KMS-11 (cell line): ENCODE measurements around the gene HTR4.

Experiments
- H2AFZ ChIP-seq: fragments of 200-600 bp; sonication (generic); 2 replicates; pipeline ENCODE4 v1.6.1; 2016; ENCODE audit warnings: antibody characterized with exemption, mixed run types, low read depth
- H3K27ac ChIP-seq: fragments of 200-600 bp; sonication (generic); 2 replicates; pipeline ENCODE4 v1.6.1; 2016; ENCODE audit warnings: mild to moderate bottlenecking, mixed run types
- H3K27me3 ChIP-seq: fragments of 200-600 bp; sonication (generic); 2 replicates; pipeline ENCODE4 v1.6.1; 2017; ENCODE audit warnings: mild to moderate bottlenecking, low read depth, mixed run types, moderate library complexity; ENCODE audit not compliant: insufficient read depth
- H3K36me3 ChIP-seq: fragments of 200-600 bp; sonication (generic); 2 replicates; pipeline ENCODE4 v1.6.1; 2017; ENCODE audit warnings: mild to moderate bottlenecking, mixed run types; ENCODE audit not compliant: insufficient read depth
- H3K4me1 ChIP-seq: fragments of 200-600 bp; sonication (generic); 2 replicates; pipeline ENCODE4 v1.6.1; 2016; ENCODE audit warnings: mild to moderate bottlenecking, low read depth, mixed run types; ENCODE audit not compliant: poor library complexity, severe bottlenecking
- H3K4me2 ChIP-seq: fragments of 200-600 bp; sonication (generic); 2 replicates; pipeline ENCODE4 v1.7.0; 2016; ENCODE audit warnings: mild to moderate bottlenecking, mixed run types
- H3K4me3 ChIP-seq: fragments of 200-600 bp; sonication (generic); IDR thresholded peaks from 2 replicates; pipeline ENCODE4 v1.6.1; 2017; ENCODE audit warnings: low read depth, low read length, mixed read lengths; ENCODE audit not compliant: insufficient read depth
- H3K79me2 ChIP-seq: fragments of 200-600 bp; sonication (generic); 2 replicates; pipeline ENCODE4 v1.6.1; 2016; ENCODE audit warnings: low read depth, mixed run types; ENCODE audit not compliant: insufficient read depth
- H3K9ac ChIP-seq: fragments of 200-600 bp; sonication (generic); 2 replicates; pipeline ENCODE4 v1.6.1; 2016; ENCODE audit warnings: mild to moderate bottlenecking, mixed run types
- H4K20me1 ChIP-seq: fragments of 200-600 bp; sonication (generic); 2 replicates; pipeline ENCODE4 v1.6.1; 2016; ENCODE audit warnings: mild to moderate bottlenecking, mixed run types; ENCODE audit not compliant: insufficient read depth
- TF ChIP-seq, protein P1 (sequence below): fragments of 200-600 bp; sonication (generic); conservative IDR thresholded peaks from 2 replicates; pipeline ENCODE4 v1.6.1; 2017; ENCODE audit warnings: low read depth, mild to moderate bottlenecking, antibody characterized with exemption, low read length, moderate library complexity, mixed read lengths

The HTR4 gene

DNA sequence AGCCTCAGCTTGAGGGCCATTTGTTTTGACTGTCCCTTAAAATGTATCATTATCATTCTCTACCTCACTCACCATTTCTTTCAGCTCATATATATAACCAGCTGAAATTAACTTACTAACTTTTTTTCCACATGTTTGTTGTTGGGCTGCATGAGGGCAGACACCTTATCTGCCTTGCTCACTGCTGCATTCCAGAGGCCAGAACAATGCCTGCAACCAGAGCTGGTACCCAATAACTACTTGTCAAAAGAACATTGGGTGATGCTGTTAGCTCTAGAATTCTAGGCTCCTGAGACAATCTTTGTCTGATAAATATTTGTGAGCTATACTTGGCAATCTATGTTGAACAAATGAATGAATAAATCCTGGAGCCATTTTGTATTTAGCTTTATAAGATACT is 68.3 kb downstream of the HTR4 start:
- TF ChIP-seq, protein P1, sequence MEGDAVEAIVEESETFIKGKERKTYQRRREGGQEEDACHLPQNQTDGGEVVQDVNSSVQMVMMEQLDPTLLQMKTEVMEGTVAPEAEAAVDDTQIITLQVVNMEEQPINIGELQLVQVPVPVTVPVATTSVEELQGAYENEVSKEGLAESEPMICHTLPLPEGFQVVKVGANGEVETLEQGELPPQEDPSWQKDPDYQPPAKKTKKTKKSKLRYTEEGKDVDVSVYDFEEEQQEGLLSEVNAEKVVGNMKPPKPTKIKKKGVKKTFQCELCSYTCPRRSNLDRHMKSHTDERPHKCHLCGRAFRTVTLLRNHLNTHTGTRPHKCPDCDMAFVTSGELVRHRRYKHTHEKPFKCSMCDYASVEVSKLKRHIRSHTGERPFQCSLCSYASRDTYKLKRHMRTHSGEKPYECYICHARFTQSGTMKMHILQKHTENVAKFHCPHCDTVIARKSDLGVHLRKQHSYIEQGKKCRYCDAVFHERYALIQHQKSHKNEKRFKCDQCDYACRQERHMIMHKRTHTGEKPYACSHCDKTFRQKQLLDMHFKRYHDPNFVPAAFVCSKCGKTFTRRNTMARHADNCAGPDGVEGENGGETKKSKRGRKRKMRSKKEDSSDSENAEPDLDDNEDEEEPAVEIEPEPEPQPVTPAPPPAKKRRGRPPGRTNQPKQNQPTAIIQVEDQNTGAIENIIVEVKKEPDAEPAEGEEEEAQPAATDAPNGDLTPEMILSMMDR, result no peak
- no peaks in the 10 kb centered on the region for H3K36me3 ChIP-seq
- no peak overlapping the region for H3K4me2 ChIP-seq
- no peak overlapping the region for H3K27ac ChIP-seq
- no peaks in the 10 kb centered on the region for H3K79me2 ChIP-seq
- no peaks in the 10 kb centered on the region for H3K4me1 ChIP-seq
- H3K4me3 ChIP-seq, result no peak overlapping the region
- H4K20me1 ChIP-seq, result no peaks in the 10 kb centered on the region
- no peak overlapping the region for H3K9ac ChIP-seq
- H3K27me3 ChIP-seq, result no peaks in the 10 kb centered on the region
- H2AFZ ChIP-seq, result no peak overlapping the region

DNA sequence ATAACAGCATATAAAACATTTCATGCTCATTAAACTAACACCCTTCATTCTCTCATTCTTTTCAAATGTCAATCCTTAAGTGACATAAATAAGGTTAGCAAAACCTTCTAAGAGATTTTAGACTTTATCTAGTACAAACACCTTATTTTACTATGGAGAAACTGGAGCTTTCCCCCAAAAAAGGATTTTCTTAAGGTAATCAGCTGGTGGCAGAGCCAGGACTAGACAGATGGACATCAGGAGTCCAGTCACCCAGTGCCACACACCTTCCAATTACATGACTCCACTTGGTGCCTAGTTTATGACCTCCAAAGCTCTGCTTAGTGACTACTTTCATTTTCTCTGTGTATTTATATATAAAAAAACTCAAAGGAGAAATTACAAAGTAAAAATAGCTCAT is 70.2 kb downstream of the HTR4 start:
- Histone ChIP-seq H3K9ac (no peak overlapping the region), H3K4me1 (no peaks in the 10 kb centered on the region), H3K27me3 (no peaks in the 10 kb centered on the region), H3K4me2 (no peak overlapping the region), H3K79me2 (no peaks in the 10 kb centered on the region), H2AFZ (no peak overlapping the region), H4K20me1 (no peaks in the 10 kb centered on the region), H3K36me3 (no peaks in the 10 kb centered on the region), H3K4me3 (no peak overlapping the region), H3K27ac (no peak overlapping the region)
- TF ChIP-seq, protein P1, result no peak

DNA sequence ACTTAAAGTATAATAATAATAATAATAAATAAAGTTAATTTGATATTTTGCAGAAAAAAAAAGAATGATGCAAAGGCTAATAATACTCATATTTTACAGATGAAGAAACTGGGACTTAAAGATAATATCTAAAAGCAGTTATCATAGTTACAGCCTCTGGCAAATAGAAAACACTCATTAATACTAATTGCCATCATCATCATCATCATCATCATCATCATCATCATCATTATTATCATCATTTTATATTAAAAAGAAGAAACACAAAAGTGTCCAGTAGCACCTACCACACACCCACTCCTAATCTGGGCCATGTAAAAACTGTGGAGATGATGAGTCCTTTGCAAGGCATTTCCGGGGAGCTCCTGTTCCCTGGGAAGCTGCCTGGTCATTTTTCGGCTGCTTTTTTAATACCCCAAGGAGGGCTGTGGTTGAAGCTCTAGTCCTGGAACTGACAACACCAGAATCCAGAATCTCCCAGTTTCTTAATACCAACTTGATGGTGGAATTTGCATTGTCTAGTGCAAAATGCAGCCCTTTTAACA is 70.8 kb downstream of the HTR4 start:
- no peaks in the 10 kb centered on the region for H3K4me1 ChIP-seq
- TF ChIP-seq, protein P1, result no peak
- no peak overlapping the region for H3K9ac ChIP-seq
- H4K20me1 ChIP-seq, result no peaks in the 10 kb centered on the region
- H3K27me3 ChIP-seq, result no peaks in the 10 kb centered on the region
- no peak overlapping the region for H3K4me3 ChIP-seq
- H2AFZ ChIP-seq, result no peak overlapping the region
- no peak overlapping the region for H3K4me2 ChIP-seq
- H3K27ac ChIP-seq, result no peak overlapping the region
- no peaks in the 10 kb centered on the region for H3K79me2 ChIP-seq
- no peaks in the 10 kb centered on the region for H3K36me3 ChIP-seq

DNA sequence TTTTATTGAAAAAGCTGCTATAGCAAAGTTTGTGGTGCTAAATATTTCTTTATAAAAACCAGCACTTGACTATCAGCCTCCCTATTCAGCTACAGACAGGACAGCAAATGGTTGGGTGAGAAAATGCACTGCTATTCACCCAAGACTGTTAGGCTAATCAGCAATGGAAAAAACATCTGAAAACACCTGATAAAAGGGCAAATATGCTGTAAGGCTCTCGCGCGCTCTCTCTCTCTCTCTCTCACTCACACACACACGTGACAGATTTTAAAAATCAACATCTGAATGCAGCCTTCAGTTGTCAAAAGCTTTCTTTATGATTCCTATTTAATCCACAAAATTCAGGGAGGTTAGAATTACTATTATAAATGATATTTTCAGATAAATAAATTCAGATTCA is 80.2 kb downstream of the HTR4 start:
- H4K20me1 ChIP-seq, result no peaks in the 10 kb centered on the region
- no peak overlapping the region for H3K4me3 ChIP-seq
- H3K36me3 ChIP-seq, result no peaks in the 10 kb centered on the region
- H3K9ac ChIP-seq, result no peak overlapping the region
- H3K79me2 ChIP-seq, result no peaks in the 10 kb centered on the region
- H2AFZ ChIP-seq, result no peak overlapping the region
- TF ChIP-seq, protein P1, result no peak
- no peaks in the 10 kb centered on the region for H3K4me1 ChIP-seq
- H3K27ac ChIP-seq, result no peak overlapping the region
- H3K4me2 ChIP-seq, result no peak overlapping the region
- H3K27me3 ChIP-seq, result no peaks in the 10 kb centered on the region
